ENCODE measurements around the gene USP48. TPM values are rescaled to one million over a fixed set of nuclear protein-coding genes. Genes with fewer than 3 reads are reported as not detected.
"Not testable (repeated sequence)": the region's sequence is repeated elsewhere in the genome, so short reads cannot be mapped to it uniquely, and the experiment has no call there.

The USP48 gene
- total RNA-seq, 1 donor from 2014 or later: 61.8 TPM

- Mint-ChIP-seq H3K4me3 (no peak overlapping the region), H3K4me1 (peaks cover 20% of the 10 kb centered on the region), H3K9me3 (peaks cover 5% of the 10 kb centered on the region), H3K27ac (ENCODE audit: unreplicated experiment) (no peak overlapping the region), H3K27me3 (ENCODE audit: low read depth) (no peaks in the 10 kb centered on the region), H3K36me3 (ENCODE audit: low read depth) (no peaks in the 10 kb centered on the region)
- no peak for DNase-seq (ENCODE audit: low read depth, low spot score)
- no peak for TF ChIP-seq CTCF (conservative IDR thresholded peaks at IDR 0.05)
Measured at GRCh38 chr1:21774835-21775549, 8.0 kb downstream of the USP48 start.

GRCh38 chr1:21773585-21773984, 9.4 kb downstream of the USP48 start:
- Mint-ChIP-seq H3K36me3 (ENCODE audit: low read depth) (no peaks in the 10 kb centered on the region), H3K9me3 (peaks cover 5% of the 10 kb centered on the region), H3K4me1 (peaks cover 20% of the 10 kb centered on the region), H3K27me3 (ENCODE audit: low read depth) (no peaks in the 10 kb centered on the region), H3K27ac (ENCODE audit: unreplicated experiment) (no peak overlapping the region), H3K4me3 (no peak overlapping the region)
- no peak for DNase-seq (ENCODE audit: low read depth, low spot score)
- TF ChIP-seq CTCF (conservative IDR thresholded peaks at IDR 0.05): no peak

GRCh38 chr1:21771672-21772071, 11.3 kb downstream of the USP48 start:
- H3K9me3 Mint-ChIP-seq: not testable (repeated sequence)

GRCh38 chr1:21770602-21771001, 12.3 kb downstream of the USP48 start:
- not testable (repeated sequence) for DNase-seq (ENCODE audit: low read depth, low spot score); H3K36me3 Mint-ChIP-seq (ENCODE audit: low read depth); H3K9me3 Mint-ChIP-seq; H3K27me3 Mint-ChIP-seq (ENCODE audit: low read depth); H3K27ac Mint-ChIP-seq (ENCODE audit: unreplicated experiment); H3K4me3 Mint-ChIP-seq
- H3K4me1 Mint-ChIP-seq: peaks cover 10% of the 10 kb centered on the region

More at GRCh38 chr1:21771672-21772071, 11.3 kb downstream of the USP48 start:
- not testable (repeated sequence) for H3K27me3 Mint-ChIP-seq (ENCODE audit: low read depth); DNase-seq (ENCODE audit: low read depth, low spot score); H3K27ac Mint-ChIP-seq (ENCODE audit: unreplicated experiment); H3K4me3 Mint-ChIP-seq; H3K36me3 Mint-ChIP-seq (ENCODE audit: low read depth)
- peaks cover 17% of the 10 kb centered on the region for H3K4me1 Mint-ChIP-seq

- H3K4me1 Mint-ChIP-seq: peaks cover 9% of the 10 kb centered on the region
- DNase-seq (ENCODE audit: low read depth, low spot score): no peak
- no peak for TF ChIP-seq CTCF (conservative IDR thresholded peaks at IDR 0.05)
- H3K9me3 Mint-ChIP-seq: no peaks in the 10 kb centered on the region
- no peak overlapping the region for H3K4me3 Mint-ChIP-seq
- no peaks in the 10 kb centered on the region for H3K27me3 Mint-ChIP-seq (ENCODE audit: low read depth)
- no peaks in the 10 kb centered on the region for H3K36me3 Mint-ChIP-seq (ENCODE audit: low read depth)
- H3K27ac Mint-ChIP-seq (ENCODE audit: unreplicated experiment): no peak overlapping the region
Measured at GRCh38 chr1:21770201-21770600, 12.7 kb downstream of the USP48 start.

- H3K36me3 Mint-ChIP-seq (ENCODE audit: low read depth); H3K4me3 Mint-ChIP-seq; H3K27ac Mint-ChIP-seq (ENCODE audit: unreplicated experiment); H3K9me3 Mint-ChIP-seq; DNase-seq (ENCODE audit: low read depth, low spot score); H3K27me3 Mint-ChIP-seq (ENCODE audit: low read depth): not testable (repeated sequence)
- peaks cover 16% of the 10 kb centered on the region for H3K4me1 Mint-ChIP-seq
Measured at GRCh38 chr1:21767106-21767505, 15.8 kb downstream of the USP48 start.

- Mint-ChIP-seq H3K36me3 (ENCODE audit: low read depth) (no peaks in the 10 kb centered on the region), H3K9me3 (no peaks in the 10 kb centered on the region), H3K27me3 (ENCODE audit: low read depth) (no peaks in the 10 kb centered on the region), H3K4me1 (peaks cover 16% of the 10 kb centered on the region), H3K27ac (ENCODE audit: unreplicated experiment) (no peak overlapping the region), H3K4me3 (no peak overlapping the region)
- DNase-seq (ENCODE audit: low read depth, low spot score): no peak
- TF ChIP-seq CTCF (conservative IDR thresholded peaks at IDR 0.05): no peak
Measured at GRCh38 chr1:21766210-21766609, 16.7 kb downstream of the USP48 start.

Measured in neural crest cell (in vitro differentiated cells).